Activated T-helper 2 cell treated with anti-CD3 and anti-CD28 coated beads, Interferon-gamma antibody, Interleukin-2, Interleukin-4, amounts not matched to agents 10 μg/mL and 5 μg/mL and 100 μg/mL, durations not matched to agents 14 hours and 24 hours and 36 hours (primary cell): ENCODE results near the gene CTU2. TPM values are rescaled to one million over a fixed set of nuclear protein-coding genes. Genes with fewer than 3 reads are reported as not detected.

Experiments used
- DNase-seq: peaks from one replicate; pipeline ENCODE4 v3.0.0; 2021; ENCODE audit warnings: low spot score
- H3K27ac Mint-ChIP-seq: one replicate; pipeline ENCODE4 v1.8.0; 2021; ENCODE audit warnings: mixed read lengths
- H3K27me3 Mint-ChIP-seq: one replicate; pipeline ENCODE4 v1.8.0; 2021; ENCODE audit warnings: low read depth, mixed read lengths
- H3K36me3 Mint-ChIP-seq: one replicate; pipeline ENCODE4 v1.8.0; 2021; ENCODE audit warnings: low read depth, mixed read lengths
- H3K4me1 Mint-ChIP-seq: one replicate; pipeline ENCODE4 v1.8.0; 2021; ENCODE audit warnings: low read depth, mixed read lengths
- H3K4me3 Mint-ChIP-seq: one replicate; pipeline ENCODE4 v1.8.0; 2021; ENCODE audit warnings: low read depth, mild to moderate bottlenecking, moderate library complexity, mixed read lengths
- H3K9me3 Mint-ChIP-seq: one replicate; pipeline ENCODE4 v1.8.0; 2021; ENCODE audit warnings: mixed read lengths
- intact Hi-C: fragments of 100-400 bp; cut with micrococcal nuclease; formaldehyde crosslinking; loops from one replicate; pipeline ENCODE4 v1.15.1; 2023
- total RNA-seq: library from RNA; stranded (reverse); gene quantifications from 2 replicates; pipeline ENCODE4 v1.2.3, GENCODE V29; 2022

The CTU2 gene
- total RNA-seq, 1 donor from 2014 or later: 43.8 TPM

GRCh38 chr16:88671806-88672205 lies 34.5 kb upstream of the CTU2 start:
- intact Hi-C loops: no loop called here

GRCh38 chr16:88672776-88673175 lies 33.5 kb upstream of the CTU2 start:
- Mint-ChIP-seq H3K4me1 (no peaks in the 10 kb centered on the region), H3K27me3 (no peaks in the 10 kb centered on the region), H3K9me3 (no peaks in the 10 kb centered on the region), H3K4me3 (no peak overlapping the region), H3K36me3 (peaks cover 7% of the 10 kb centered on the region), H3K27ac (no peak overlapping the region)
- no peak for DNase-seq
- intact Hi-C loops: no loop called here

More at GRCh38 chr16:88671806-88672205, 34.5 kb upstream of the CTU2 start:
- no peak for DNase-seq
- no peak overlapping the region for H3K4me3 Mint-ChIP-seq
- no peaks in the 10 kb centered on the region for H3K9me3 Mint-ChIP-seq
- no peaks in the 10 kb centered on the region for H3K4me1 Mint-ChIP-seq
- H3K27ac Mint-ChIP-seq: no peak overlapping the region
- no peaks in the 10 kb centered on the region for H3K27me3 Mint-ChIP-seq
- peaks cover 11% of the 10 kb centered on the region for H3K36me3 Mint-ChIP-seq

GRCh38 chr16:88673716-88674379 lies 32.5 kb upstream of the CTU2 start:
- H3K27ac Mint-ChIP-seq: no peak overlapping the region
- H3K4me1 Mint-ChIP-seq: no peaks in the 10 kb centered on the region
- peaks cover under 1% of the 10 kb centered on the region for H3K36me3 Mint-ChIP-seq
- H3K27me3 Mint-ChIP-seq: no peaks in the 10 kb centered on the region
- DNase-seq: no peak
- no peak overlapping the region for H3K4me3 Mint-ChIP-seq
- H3K9me3 Mint-ChIP-seq: no peaks in the 10 kb centered on the region
- intact Hi-C loops: no loop called here

GRCh38 chr16:88676502-88677242 lies 29.6 kb upstream of the CTU2 start:
- Mint-ChIP-seq H3K4me1 (peaks cover 6% of the 10 kb centered on the region), H3K9me3 (no peaks in the 10 kb centered on the region), H3K36me3 (peaks cover 3% of the 10 kb centered on the region), H3K27ac (no peak overlapping the region), H3K27me3 (no peaks in the 10 kb centered on the region), H3K4me3 (no peak overlapping the region)
- DNase-seq: no peak
- intact Hi-C loops: no loop called here

- Mint-ChIP-seq H3K9me3 (no peaks in the 10 kb centered on the region), H3K27ac (no peak overlapping the region), H3K4me3 (no peak overlapping the region), H3K36me3 (peaks cover 3% of the 10 kb centered on the region), H3K4me1 (peaks cover 15% of the 10 kb centered on the region), H3K27me3 (no peaks in the 10 kb centered on the region)
- intact Hi-C loops: no loop called here
- no peak for DNase-seq
These were observed 28.6 kb upstream of the CTU2 start for GRCh38 chr16:88677721-88678120.

- Mint-ChIP-seq H3K9me3 (no peaks in the 10 kb centered on the region), H3K27me3 (no peaks in the 10 kb centered on the region), H3K4me1 (peaks cover 15% of the 10 kb centered on the region), H3K27ac (no peak overlapping the region), H3K4me3 (no peak overlapping the region), H3K36me3 (peaks cover 3% of the 10 kb centered on the region)
- no peak for DNase-seq
- intact Hi-C loops: no loop called here
These were observed 27.9 kb upstream of the CTU2 start for GRCh38 chr16:88678224-88678979.

GRCh38 chr16:88680554-88681083 lies 25.7 kb upstream of the CTU2 start:
- no peak for DNase-seq
- Mint-ChIP-seq H3K36me3 (peaks cover 3% of the 10 kb centered on the region), H3K27ac (no peak overlapping the region), H3K27me3 (no peaks in the 10 kb centered on the region), H3K9me3 (no peaks in the 10 kb centered on the region), H3K4me3 (no peak overlapping the region), H3K4me1 (peaks cover 24% of the 10 kb centered on the region)
- intact Hi-C loops: loop anchor here (2.0 kb wide), 1 partner anchor 16 kb away; no protein-coding TSS in a partner anchor

- Mint-ChIP-seq H3K4me1 (peaks cover 24% of the 10 kb centered on the region), H3K36me3 (peaks cover 3% of the 10 kb centered on the region), H3K27ac (peak overlapping the region; percentile 84), H3K9me3 (no peaks in the 10 kb centered on the region), H3K27me3 (no peaks in the 10 kb centered on the region), H3K4me3 (no peak overlapping the region)
- intact Hi-C loops: loop anchor here (2.0 kb wide), 1 partner anchor 16 kb away; no protein-coding TSS in a partner anchor
- no peak for DNase-seq
These were observed 25.1 kb upstream of the CTU2 start for GRCh38 chr16:88681084-88681680.

- Mint-ChIP-seq H3K27me3 (no peaks in the 10 kb centered on the region), H3K27ac (peak overlapping the region; percentile 84), H3K36me3 (peaks cover 3% of the 10 kb centered on the region), H3K4me1 (peaks cover 24% of the 10 kb centered on the region), H3K4me3 (peak overlapping the region; percentile 33), H3K9me3 (no peaks in the 10 kb centered on the region)
- intact Hi-C loops: loop anchor here (2.0 kb wide), 1 partner anchor 17 kb away; no protein-coding TSS in a partner anchor
- DNase-seq: peak; percentile 44
These were observed 24.4 kb upstream of the CTU2 start for GRCh38 chr16:88681709-88682451.

- peaks cover 3% of the 10 kb centered on the region for H3K36me3 Mint-ChIP-seq
- H3K27ac Mint-ChIP-seq: no peak overlapping the region
- no peaks in the 10 kb centered on the region for H3K27me3 Mint-ChIP-seq
- peaks cover 27% of the 10 kb centered on the region for H3K4me1 Mint-ChIP-seq
- no peaks in the 10 kb centered on the region for H3K9me3 Mint-ChIP-seq
- H3K4me3 Mint-ChIP-seq: peak overlapping the region; percentile 74
- intact Hi-C loops: no loop called here
- no peak for DNase-seq
These were observed 21.6 kb upstream of the CTU2 start for GRCh38 chr16:88684569-88685155.

GRCh38 chr16:88685156-88686061 lies 20.9 kb upstream of the CTU2 start:
- H3K27ac Mint-ChIP-seq: no peak overlapping the region
- peaks cover 28% of the 10 kb centered on the region for H3K4me1 Mint-ChIP-seq
- intact Hi-C loops: loop anchor here (1.0 kb wide), 3 partner anchors 16 to 34 kb away; partner anchors contain the start of genes CYBA and MVD
- peaks cover 3% of the 10 kb centered on the region for H3K36me3 Mint-ChIP-seq
- H3K27me3 Mint-ChIP-seq: no peaks in the 10 kb centered on the region
- H3K9me3 Mint-ChIP-seq: no peaks in the 10 kb centered on the region
- no peak for DNase-seq
- peak overlapping the region; percentile 74 for H3K4me3 Mint-ChIP-seq
